ENCODE measurements around the gene MCC. TPM values are rescaled to one million over a fixed set of nuclear protein-coding genes. Genes with fewer than 3 reads are reported as not detected.

The MCC gene
- total RNA-seq, 4 donors from 2014 or later, result 6.8 to 11.9 (median 9.0) TPM

GRCh38 chr5:113000466-113000865 lies 487.8 kb downstream of the MCC start:
- in situ Hi-C loops (cut with MboI; ENCODE audit: low sequenced_read_pairs in 4 of 4) (loop anchor here in 3 of 4 donors (10.0 to 25.0 kb wide), 3 partner anchors 337 to 612 kb away; no protein-coding TSS in a partner anchor), intact Hi-C loops (cut with DNase I; ENCODE audit: low total_unique reads) (no loop called here)
- H3K27ac ChIP-seq, result no peak overlapping the region
- no peaks in the 10 kb centered on the region for H3K27me3 ChIP-seq
- ATAC-seq (no peak), DNase-seq (no peak)
- TF ChIP-seq CTCF (IDR thresholded peaks at IDR 0.05 in 4 of 5, conservative IDR thresholded peaks at IDR 0.05 in 1 of 5) (no peak), POLR2A (IDR thresholded peaks at IDR 0.05) (no peak)
- H3K4me3 ChIP-seq, result no peak overlapping the region
- H3K36me3 ChIP-seq, result peaks cover 0 to 22% of the 10 kb centered on the region in 2 donors
- H3K9me3 ChIP-seq, result no peaks in the 10 kb centered on the region
- peaks cover 0 to 13% of the 10 kb centered on the region in 2 donors for H3K4me1 ChIP-seq

GRCh38 chr5:112998296-112998695 lies 490.0 kb downstream of the MCC start:
- H3K4me1 ChIP-seq, result peaks cover 0 to 13% of the 10 kb centered on the region in 2 donors
- no peak overlapping the region for H3K27ac ChIP-seq
- DNase-seq (no peak), ATAC-seq (no peak)
- H3K27me3 ChIP-seq, result no peaks in the 10 kb centered on the region
- peaks cover 0 to 18% of the 10 kb centered on the region in 2 donors for H3K36me3 ChIP-seq
- intact Hi-C loops (cut with DNase I; ENCODE audit: low total_unique reads) (loop anchor here (5.0 to 10.0 kb wide), 3 partner anchors 297 to 514 kb away; partner anchors contain the start of gene YTHDC2), in situ Hi-C loops (cut with MboI; ENCODE audit: low sequenced_read_pairs in 4 of 4) (loop anchor here in 3 of 4 donors (25.0 kb wide), 3 partner anchors 514 to 589 kb away; partner anchors contain the start of gene YTHDC2 (in 2 of the 3))
- TF ChIP-seq POLR2A (IDR thresholded peaks at IDR 0.05), result no peak
- TF ChIP-seq CTCF (IDR thresholded peaks at IDR 0.05 in 4 of 5, conservative IDR thresholded peaks at IDR 0.05 in 1 of 5), result no peak
- H3K4me3 ChIP-seq, result no peak overlapping the region
- H3K9me3 ChIP-seq, result no peaks in the 10 kb centered on the region

GRCh38 chr5:112996830-112997374 lies 491.4 kb downstream of the MCC start:
- peaks cover 0 to 13% of the 10 kb centered on the region in 2 donors for H3K4me1 ChIP-seq
- intact Hi-C loops (cut with DNase I; ENCODE audit: low total_unique reads), result loop anchor here (5.0 to 10.0 kb wide), 3 partner anchors 298 to 515 kb away; partner anchors contain the start of gene YTHDC2
- ATAC-seq (no peak), DNase-seq (no peak)
- in situ Hi-C loops (cut with MboI; ENCODE audit: low sequenced_read_pairs in 4 of 4), result loop anchor here in 3 of 4 donors (25.0 kb wide), 3 partner anchors 515 to 590 kb away; partner anchors contain the start of gene YTHDC2 (in 2 of the 3)
- H3K27me3 ChIP-seq, result no peaks in the 10 kb centered on the region
- no peak for TF ChIP-seq CTCF (IDR thresholded peaks at IDR 0.05 in 4 of 5, conservative IDR thresholded peaks at IDR 0.05 in 1 of 5)
- no peak for TF ChIP-seq POLR2A (IDR thresholded peaks at IDR 0.05)
- H3K4me3 ChIP-seq, result no peak overlapping the region
- no peak overlapping the region for H3K27ac ChIP-seq
- no peaks in the 10 kb centered on the region for H3K9me3 ChIP-seq
- H3K36me3 ChIP-seq, result peaks cover 0 to 14% of the 10 kb centered on the region in 2 donors

- DNase-seq (peak; percentile 43 to 51), ATAC-seq (peak; percentile 80 to 91)
- Histone ChIP-seq H3K36me3 (peaks cover 0 to 11% of the 10 kb centered on the region in 2 donors), H3K9me3 (no peaks in the 10 kb centered on the region), H3K27ac (no peak overlapping the region), H3K4me3 (no peak overlapping the region), H3K27me3 (no peaks in the 10 kb centered on the region), H3K4me1 (peaks cover 0 to 13% of the 10 kb centered on the region in 2 donors)
- intact Hi-C loops (cut with DNase I; ENCODE audit: low total_unique reads) (loop anchor here (5.0 to 10.0 kb wide), 3 partner anchors 299 to 516 kb away; partner anchors contain the start of gene YTHDC2), in situ Hi-C loops (cut with MboI; ENCODE audit: low sequenced_read_pairs in 4 of 4) (loop anchor here in 3 of 4 donors (25.0 kb wide), 3 partner anchors 516 to 591 kb away; partner anchors contain the start of gene YTHDC2 (in 2 of the 3))
- TF ChIP-seq CTCF (IDR thresholded peaks at IDR 0.05 in 4 of 5, conservative IDR thresholded peaks at IDR 0.05 in 1 of 5), result peak; percentile 61 to 87 (median 77)
- TF ChIP-seq POLR2A (IDR thresholded peaks at IDR 0.05), result no peak
These were observed 492.3 kb downstream of the MCC start for GRCh38 chr5:112995764-112996618.
